K562 (cell line): ENCODE data around the gene B3GAT3. TPM values are rescaled to one million over a fixed set of nuclear protein-coding genes. Genes with fewer than 3 reads are reported as not detected.

Experiments
- CHD2 ChIP-seq: IDR thresholded peaks from 2 replicates; pipeline ENCODE4 v1.6.1; 2011; ENCODE audit warnings: low read depth, low read length
- ESRRB ChIP-seq: fragments of 250-450 bp; sonication (Bioruptor Pico); IDR thresholded peaks from 2 replicates; pipeline ENCODE4 v1.5.0; 2020; ENCODE audit warnings: mild to moderate bottlenecking, moderate library complexity, borderline replicate concordance
- SMARCC2 ChIP-seq: fragments of 450-650 bp; IDR thresholded peaks from 2 replicates; pipeline ENCODE4 v1.6.1; 2017; ENCODE audit warnings: antibody characterized with exemption, moderate library complexity, mild to moderate bottlenecking, low read depth
- SRF ChIP-seq, 2 experiments: fragments of 250-450, 450-650 bp in 1 of 2; sonication (Bioruptor Pico) in 1 of 2; sonication (generic) in 1 of 2; formaldehyde crosslinking; IDR thresholded peaks; 2 replicates each; pipeline versions ENCODE4 v1.5.0 to v1.5.1; 2020 to 2022; ENCODE audit warnings: mild to moderate bottlenecking in 1 of 2, missing genetic modification reagents in 1 of 2
- TGIF2 ChIP-seq: sonication (generic); formaldehyde crosslinking; IDR thresholded peaks from 2 replicates; pipeline ENCODE4 v1.8.1; 2022; ENCODE audit warnings: mild to moderate bottlenecking, missing genetic modification reagents, moderate library complexity
- ZFX ChIP-seq: sonication (generic); formaldehyde crosslinking; IDR thresholded peaks from 2 replicates; pipeline ENCODE4 v1.8.0; 2022; ENCODE audit warnings: mild to moderate bottlenecking, missing genetic modification reagents, moderate library complexity
- ZKSCAN8 ChIP-seq: fragments of 200-800 bp; sonication (Bioruptor generic); IDR thresholded peaks from 2 replicates; pipeline ENCODE4 v1.6.1; 2016; ENCODE audit warnings: missing genetic modification characterization, missing compliant biosample characterization
- ZNF140 ChIP-seq: fragments of 250-450 bp; sonication (Bioruptor Pico); IDR thresholded peaks from 2 replicates; pipeline ENCODE4 v1.8.0; 2021; ENCODE audit warnings: moderate library complexity, mild to moderate bottlenecking, inconsistent platforms
- ZNF589 ChIP-seq: fragments of 200-800 bp; sonication (Bioruptor generic); IDR thresholded peaks from 2 replicates; pipeline ENCODE4 v1.6.1; 2016; ENCODE audit warnings: low read depth, missing genetic modification characterization, missing compliant biosample characterization
- ZNF830 ChIP-seq: fragments of 250-450 bp; sonication (Bioruptor Pico); IDR thresholded peaks from 2 replicates; pipeline ENCODE4 v1.5.0; 2021; ENCODE audit warnings: mild to moderate bottlenecking
- polyA plus RNA-seq, 8 experiments: library from polyadenylated mRNA; depleted of rRNA in 4 of 8; stranded (reverse) in 5 of 8; unstranded in 3 of 8; fragments of >200 nt; fragmentation: Nextera tagmentation in 2 of 8; fragmentation: Illumina TruSeq in 1 of 8; extraction: Ambion mirVana in 2 of 8; extraction: Trizol in 1 of 8; gene quantifications; 2 replicates each; pipeline versions ENCODE4 v1.2.1 to v1.2.3, GENCODE V29; 2011 to 2014; ENCODE audit warnings: inconsistent platforms in 1 of 8, missing spikeins in 1 of 8
- total RNA-seq, 7 experiments: library from RNA; depleted of rRNA in 6 of 7; stranded (reverse); fragments of >200 nt in 6 of 7; fragmentation: Illumina TruSeq in 2 of 7; extraction: Trizol in 2 of 7; gene quantifications; 2 replicates each; pipeline versions ENCODE4 v1.2.1 to v1.2.3, GENCODE V29; 2011 to 2021; ENCODE audit warnings: low replicate concordance in 1 of 7
- TF ChIP-seq, protein P1 (sequence below): fragments of 250-450 bp; sonication (Bioruptor Pico); IDR thresholded peaks from 2 replicates; pipeline ENCODE4 v1.8.0; 2021; ENCODE audit warnings: borderline replicate concordance, mild to moderate bottlenecking, moderate library complexity; ENCODE audit not compliant: poor library complexity, severe bottlenecking
- TF ChIP-seq, protein P2 (sequence below): fragments of 250-450 bp; sonication (Bioruptor Pico); IDR thresholded peaks from 2 replicates; pipeline ENCODE4 v1.8.0; 2021; ENCODE audit warnings: mild to moderate bottlenecking, moderate library complexity
- TF ChIP-seq, protein P3 (sequence below), 2 experiments: IDR thresholded peaks in 1 of 2; conservative IDR thresholded peaks in 1 of 2; 2 replicates each; pipeline ENCODE4 v1.6.1; 2016; ENCODE audit warnings: low read depth in 2 of 2, mild to moderate bottlenecking in 1 of 2, missing compliant biosample characterization in 1 of 2, missing genetic modification characterization in 1 of 2, moderate library complexity in 1 of 2
- TF ChIP-seq, protein P4 (sequence below): fragments of 450-650 bp; formaldehyde crosslinking; conservative IDR thresholded peaks from 2 replicates; pipeline ENCODE4 v1.4.0; 2022; ENCODE audit warnings: mild to moderate bottlenecking, missing genetic modification characterization
- TF ChIP-seq, protein P5 (sequence below): fragments of 200-800 bp; sonication (Bioruptor generic); IDR thresholded peaks from 2 replicates; pipeline ENCODE4 v1.6.1; 2016; ENCODE audit warnings: missing genetic modification characterization, missing compliant biosample characterization

Gene B3GAT3
- total and polyA plus RNA-seq, 9 of the 15 experiments (the other 6 are each of a cell fraction or from before 2014, with no cell fraction given) = 0.30 to 64.0 (median 21.4) TPM

DNA sequence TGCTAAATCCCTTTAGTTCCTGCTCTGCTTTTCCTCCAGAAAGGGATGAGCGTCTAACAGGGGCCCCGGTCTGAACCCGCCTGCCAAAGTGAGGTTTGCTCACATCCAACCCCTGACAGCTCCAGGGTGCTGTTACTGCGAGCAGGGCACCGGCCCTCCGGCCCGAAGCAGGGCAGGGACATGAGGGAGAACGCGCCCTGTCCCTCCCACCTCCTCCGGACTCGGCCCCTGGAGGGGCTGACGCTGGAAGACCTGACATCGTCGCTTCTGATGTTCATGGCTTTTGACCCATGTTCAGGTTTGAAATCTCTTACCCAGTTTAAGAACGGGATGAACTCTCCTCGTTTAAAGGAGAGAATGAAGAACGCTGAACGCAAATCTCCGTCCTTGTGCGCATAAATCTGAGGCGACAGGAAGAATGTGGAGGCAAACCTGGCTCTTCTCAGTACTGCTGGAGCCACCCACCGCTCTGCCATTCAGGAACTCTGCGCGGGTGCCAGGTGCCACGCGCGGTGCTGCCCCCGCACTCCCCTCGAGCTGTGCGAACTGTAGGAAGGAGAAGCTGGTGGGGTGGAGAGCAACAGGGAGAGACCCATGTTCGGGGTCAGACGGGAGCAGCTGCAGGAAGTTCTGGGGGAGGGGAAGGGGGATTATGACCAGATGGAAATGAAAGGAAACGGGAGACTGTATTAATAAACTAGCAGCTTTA, 47.3 kb downstream of the B3GAT3 start (continued):
- TF ChIP-seq, protein P1, sequence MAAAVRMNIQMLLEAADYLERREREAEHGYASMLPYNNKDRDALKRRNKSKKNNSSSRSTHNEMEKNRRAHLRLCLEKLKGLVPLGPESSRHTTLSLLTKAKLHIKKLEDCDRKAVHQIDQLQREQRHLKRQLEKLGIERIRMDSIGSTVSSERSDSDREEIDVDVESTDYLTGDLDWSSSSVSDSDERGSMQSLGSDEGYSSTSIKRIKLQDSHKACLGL (CRISPR knock-in tag) = no peak
- TF ChIP-seq, protein P2, sequence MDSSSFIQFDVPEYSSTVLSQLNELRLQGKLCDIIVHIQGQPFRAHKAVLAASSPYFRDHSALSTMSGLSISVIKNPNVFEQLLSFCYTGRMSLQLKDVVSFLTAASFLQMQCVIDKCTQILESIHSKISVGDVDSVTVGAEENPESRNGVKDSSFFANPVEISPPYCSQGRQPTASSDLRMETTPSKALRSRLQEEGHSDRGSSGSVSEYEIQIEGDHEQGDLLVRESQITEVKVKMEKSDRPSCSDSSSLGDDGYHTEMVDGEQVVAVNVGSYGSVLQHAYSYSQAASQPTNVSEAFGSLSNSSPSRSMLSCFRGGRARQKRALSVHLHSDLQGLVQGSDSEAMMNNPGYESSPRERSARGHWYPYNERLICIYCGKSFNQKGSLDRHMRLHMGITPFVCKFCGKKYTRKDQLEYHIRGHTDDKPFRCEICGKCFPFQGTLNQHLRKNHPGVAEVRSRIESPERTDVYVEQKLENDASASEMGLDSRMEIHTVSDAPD (CRISPR knock-in tag) = no peak
- TF ChIP-seq ZNF830 (CRISPR knock-in tag) (no peak; the same call in none of the 2 replicates), ZKSCAN8 (no peak), ZNF140 (CRISPR knock-in tag) (no peak), ZNF589 (no peak), CHD2 (no peak), SMARCC2 (0 out of 2 replicates have a peak, but pooled peaks have one; percentile 22), TGIF2 (CRISPR knock-in tag) (no peak), ZFX (CRISPR knock-in tag) (no peak), ESRRB (CRISPR knock-in tag) (no peak), SRF (CRISPR knock-in tag; IDR thresholded peaks at IDR 0.05) (no peak)
- TF ChIP-seq, protein P3, sequence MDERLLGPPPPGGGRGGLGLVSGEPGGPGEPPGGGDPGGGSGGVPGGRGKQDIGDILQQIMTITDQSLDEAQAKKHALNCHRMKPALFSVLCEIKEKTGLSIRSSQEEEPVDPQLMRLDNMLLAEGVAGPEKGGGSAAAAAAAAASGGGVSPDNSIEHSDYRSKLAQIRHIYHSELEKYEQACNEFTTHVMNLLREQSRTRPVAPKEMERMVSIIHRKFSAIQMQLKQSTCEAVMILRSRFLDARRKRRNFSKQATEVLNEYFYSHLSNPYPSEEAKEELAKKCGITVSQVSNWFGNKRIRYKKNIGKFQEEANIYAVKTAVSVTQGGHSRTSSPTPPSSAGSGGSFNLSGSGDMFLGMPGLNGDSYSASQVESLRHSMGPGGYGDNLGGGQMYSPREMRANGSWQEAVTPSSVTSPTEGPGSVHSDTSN (CRISPR knock-in tag; IDR thresholded peaks at IDR 0.05; ENCODE audit: low read depth) = no peak
- TF ChIP-seq, protein P3 (tag; conservative IDR thresholded peaks at IDR 0.05; ENCODE audit: low read depth) = 0 out of 2 replicates have a peak, but pooled peaks have one; percentile 13
- TF ChIP-seq, protein P4, sequence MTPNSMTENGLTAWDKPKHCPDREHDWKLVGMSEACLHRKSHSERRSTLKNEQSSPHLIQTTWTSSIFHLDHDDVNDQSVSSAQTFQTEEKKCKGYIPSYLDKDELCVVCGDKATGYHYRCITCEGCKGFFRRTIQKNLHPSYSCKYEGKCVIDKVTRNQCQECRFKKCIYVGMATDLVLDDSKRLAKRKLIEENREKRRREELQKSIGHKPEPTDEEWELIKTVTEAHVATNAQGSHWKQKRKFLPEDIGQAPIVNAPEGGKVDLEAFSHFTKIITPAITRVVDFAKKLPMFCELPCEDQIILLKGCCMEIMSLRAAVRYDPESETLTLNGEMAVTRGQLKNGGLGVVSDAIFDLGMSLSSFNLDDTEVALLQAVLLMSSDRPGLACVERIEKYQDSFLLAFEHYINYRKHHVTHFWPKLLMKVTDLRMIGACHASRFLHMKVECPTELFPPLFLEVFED = no peak
- TF ChIP-seq, protein P5, sequence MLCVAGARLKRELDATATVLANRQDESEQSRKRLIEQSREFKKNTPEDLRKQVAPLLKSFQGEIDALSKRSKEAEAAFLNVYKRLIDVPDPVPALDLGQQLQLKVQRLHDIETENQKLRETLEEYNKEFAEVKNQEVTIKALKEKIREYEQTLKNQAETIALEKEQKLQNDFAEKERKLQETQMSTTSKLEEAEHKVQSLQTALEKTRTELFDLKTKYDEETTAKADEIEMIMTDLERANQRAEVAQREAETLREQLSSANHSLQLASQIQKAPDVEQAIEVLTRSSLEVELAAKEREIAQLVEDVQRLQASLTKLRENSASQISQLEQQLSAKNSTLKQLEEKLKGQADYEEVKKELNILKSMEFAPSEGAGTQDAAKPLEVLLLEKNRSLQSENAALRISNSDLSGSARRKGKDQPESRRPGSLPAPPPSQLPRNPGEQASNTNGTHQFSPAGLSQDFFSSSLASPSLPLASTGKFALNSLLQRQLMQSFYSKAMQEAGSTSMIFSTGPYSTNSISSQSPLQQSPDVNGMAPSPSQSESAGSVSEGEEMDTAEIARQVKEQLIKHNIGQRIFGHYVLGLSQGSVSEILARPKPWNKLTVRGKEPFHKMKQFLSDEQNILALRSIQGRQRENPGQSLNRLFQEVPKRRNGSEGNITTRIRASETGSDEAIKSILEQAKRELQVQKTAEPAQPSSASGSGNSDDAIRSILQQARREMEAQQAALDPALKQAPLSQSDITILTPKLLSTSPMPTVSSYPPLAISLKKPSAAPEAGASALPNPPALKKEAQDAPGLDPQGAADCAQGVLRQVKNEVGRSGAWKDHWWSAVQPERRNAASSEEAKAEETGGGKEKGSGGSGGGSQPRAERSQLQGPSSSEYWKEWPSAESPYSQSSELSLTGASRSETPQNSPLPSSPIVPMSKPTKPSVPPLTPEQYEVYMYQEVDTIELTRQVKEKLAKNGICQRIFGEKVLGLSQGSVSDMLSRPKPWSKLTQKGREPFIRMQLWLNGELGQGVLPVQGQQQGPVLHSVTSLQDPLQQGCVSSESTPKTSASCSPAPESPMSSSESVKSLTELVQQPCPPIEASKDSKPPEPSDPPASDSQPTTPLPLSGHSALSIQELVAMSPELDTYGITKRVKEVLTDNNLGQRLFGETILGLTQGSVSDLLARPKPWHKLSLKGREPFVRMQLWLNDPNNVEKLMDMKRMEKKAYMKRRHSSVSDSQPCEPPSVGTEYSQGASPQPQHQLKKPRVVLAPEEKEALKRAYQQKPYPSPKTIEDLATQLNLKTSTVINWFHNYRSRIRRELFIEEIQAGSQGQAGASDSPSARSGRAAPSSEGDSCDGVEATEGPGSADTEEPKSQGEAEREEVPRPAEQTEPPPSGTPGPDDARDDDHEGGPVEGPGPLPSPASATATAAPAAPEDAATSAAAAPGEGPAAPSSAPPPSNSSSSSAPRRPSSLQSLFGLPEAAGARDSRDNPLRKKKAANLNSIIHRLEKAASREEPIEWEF = no peak
